Activated CD4-positive, CD25-positive, alpha-beta regulatory T cell (primary cell): ENCODE data around the gene PPM1A.

Source experiments
- DNase-seq, 4 experiments: peaks; one replicate each; lab custom pipeline; 2025; lab: John Stamatoyannopoulos, UW

Gene PPM1A

GRCh38 chr14:60226298-60226697, 22.7 kb upstream of the PPM1A start:
- DNase-seq, result no peak

DNA sequence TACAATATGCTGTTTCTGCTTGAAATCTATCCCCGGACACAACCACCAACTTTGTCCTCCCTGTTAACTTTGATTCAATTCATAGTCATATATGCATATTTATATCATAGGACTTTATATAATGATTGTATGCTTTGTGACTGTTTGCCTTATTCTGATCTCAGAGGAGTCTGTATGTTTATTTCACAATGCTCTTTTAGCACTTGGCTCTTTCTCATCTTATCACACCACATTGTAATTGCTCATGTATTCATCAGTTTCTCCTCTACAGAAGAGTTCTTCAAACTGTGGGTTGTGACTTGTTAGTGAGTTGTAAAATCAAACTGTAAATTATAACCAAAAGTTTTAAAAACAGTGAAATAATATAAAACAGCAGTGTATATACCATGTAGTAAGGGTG, 21.7 kb upstream of the PPM1A start:
- no peak for DNase-seq

- no peak for DNase-seq
Observed at GRCh38 chr14:60229614-60230013, 19.4 kb upstream of the PPM1A start.

DNA sequence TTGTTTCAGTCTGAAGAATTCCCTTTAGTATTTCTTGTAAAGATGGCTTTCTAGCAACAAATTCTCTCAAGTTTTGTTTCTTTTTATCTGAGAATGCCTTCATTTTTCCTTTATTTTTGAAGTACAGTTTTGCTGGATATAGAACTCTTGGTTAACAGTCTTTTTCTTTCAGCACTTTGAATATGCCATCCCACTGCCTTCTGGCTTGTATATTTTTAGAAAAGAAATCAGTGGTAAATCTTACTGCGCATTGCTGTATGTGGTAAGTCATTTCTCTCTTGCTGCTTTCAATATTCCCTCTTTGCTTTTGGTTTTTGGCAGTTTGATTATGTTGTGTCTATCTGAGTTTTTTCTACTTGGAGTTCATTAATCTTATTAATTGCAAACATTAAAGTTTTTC, 16.8 kb upstream of the PPM1A start:
- no peak for DNase-seq

DNA sequence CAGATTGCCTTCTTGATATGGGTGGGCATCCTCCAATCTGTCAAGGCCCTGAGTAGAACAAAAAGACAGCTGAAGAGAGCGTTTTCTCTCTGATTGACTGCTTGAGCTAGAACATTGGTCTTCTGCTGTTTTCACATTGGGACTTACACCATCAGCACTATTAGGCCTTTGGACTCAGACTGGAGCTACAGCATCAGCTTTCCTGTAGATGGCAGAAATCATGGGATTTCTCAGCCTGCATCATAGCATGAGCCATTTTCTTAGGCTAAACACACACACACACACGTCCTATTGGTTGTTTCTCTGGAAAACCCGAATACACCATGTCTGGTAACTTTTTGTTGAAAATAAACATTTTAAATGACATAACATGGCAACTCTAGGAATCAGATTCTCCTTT, 15.8 kb upstream of the PPM1A start:
- no peak for DNase-seq

DNA sequence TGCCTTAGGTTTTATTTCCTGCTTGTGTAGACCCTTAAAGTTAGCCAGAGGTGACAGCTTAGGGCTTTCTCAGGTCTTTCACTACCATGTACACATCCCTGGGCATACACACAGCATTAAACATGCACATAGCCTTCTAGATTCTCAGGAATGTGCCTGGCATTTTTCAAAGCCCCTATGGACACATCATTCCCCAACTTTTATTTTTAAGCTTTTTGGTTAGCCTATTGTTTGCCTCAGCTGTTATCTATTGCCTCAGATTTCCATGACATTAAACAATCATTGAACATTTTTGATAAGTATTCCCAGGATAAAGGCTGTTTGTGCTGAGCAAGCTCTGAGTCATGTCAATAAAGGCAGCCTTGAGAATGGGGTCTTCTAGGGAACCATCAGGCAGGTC, 15.1 kb upstream of the PPM1A start:
- no peak for DNase-seq

DNA sequence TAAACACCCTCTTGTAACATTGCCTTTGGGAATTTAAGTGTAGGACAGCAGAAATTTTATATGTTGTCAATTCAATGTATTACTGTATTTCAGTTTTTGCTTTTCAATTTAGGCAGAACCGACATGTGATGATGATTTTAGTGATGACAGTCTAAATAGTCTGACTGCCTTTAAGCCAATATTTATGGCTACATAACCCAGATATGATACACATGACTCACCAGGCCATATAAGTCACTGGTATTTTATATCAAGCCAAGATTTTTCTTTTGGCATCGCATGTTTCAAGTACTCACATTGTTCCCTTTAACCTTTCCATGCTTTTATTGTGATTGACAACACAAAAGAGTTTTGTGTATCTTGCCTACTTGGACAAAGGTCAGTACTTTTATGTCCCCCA, 13.6 kb upstream of the PPM1A start:
- DNase-seq, result no peak

DNA sequence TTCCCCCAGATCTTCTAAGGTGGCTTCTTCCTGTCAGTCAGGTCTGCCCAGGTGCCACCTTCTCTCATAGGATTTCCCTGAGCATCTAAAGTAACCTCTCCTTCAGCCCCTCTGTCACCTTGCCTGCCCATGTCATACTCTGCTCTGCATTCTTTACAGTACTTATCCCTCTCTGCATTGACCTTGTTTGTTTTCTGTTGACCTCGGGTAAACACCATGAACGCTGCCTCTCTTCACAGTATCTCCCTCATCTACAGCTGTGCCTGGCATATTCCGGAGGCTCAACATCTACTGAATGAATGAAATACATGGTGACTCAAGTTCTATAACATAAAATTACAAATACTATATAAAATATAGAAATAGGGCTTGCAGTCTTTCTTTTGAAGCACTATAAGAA, 10.1 kb upstream of the PPM1A start:
- no peak for DNase-seq

- DNase-seq, result no peak
Observed at GRCh38 chr14:60240139-60240856, 8.7 kb upstream of the PPM1A start.

- DNase-seq, result no peak
Observed at GRCh38 chr14:60241091-60241490, 7.9 kb upstream of the PPM1A start.

DNA sequence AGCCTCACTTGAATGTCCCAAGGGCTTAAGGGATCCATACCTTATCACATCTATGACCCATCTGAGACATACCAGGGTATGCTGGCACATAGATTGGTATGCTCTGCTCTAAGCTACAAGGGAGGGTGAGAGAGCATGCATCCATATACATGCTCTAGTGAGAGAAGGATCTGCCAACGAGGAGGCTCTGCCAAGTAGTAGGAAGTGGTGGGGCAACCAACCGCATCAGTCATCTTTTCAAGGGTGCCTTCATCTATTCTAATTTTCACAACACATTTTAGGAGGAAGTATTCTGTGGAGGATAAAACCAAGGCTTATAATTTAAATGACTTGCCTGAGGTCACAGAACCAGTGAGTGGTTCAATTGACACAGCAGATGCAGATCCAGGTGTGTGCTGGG, 6.6 kb upstream of the PPM1A start:
- DNase-seq, result no peak

- DNase-seq, result no peak
Observed at GRCh38 chr14:60245380-60246177, 3.4 kb upstream of the PPM1A start.

GRCh38 chr14:60247994-60248696, 876 bp upstream of the PPM1A start:
- DNase-seq, result peak; percentile 44 to 64 (median 52)

DNA sequence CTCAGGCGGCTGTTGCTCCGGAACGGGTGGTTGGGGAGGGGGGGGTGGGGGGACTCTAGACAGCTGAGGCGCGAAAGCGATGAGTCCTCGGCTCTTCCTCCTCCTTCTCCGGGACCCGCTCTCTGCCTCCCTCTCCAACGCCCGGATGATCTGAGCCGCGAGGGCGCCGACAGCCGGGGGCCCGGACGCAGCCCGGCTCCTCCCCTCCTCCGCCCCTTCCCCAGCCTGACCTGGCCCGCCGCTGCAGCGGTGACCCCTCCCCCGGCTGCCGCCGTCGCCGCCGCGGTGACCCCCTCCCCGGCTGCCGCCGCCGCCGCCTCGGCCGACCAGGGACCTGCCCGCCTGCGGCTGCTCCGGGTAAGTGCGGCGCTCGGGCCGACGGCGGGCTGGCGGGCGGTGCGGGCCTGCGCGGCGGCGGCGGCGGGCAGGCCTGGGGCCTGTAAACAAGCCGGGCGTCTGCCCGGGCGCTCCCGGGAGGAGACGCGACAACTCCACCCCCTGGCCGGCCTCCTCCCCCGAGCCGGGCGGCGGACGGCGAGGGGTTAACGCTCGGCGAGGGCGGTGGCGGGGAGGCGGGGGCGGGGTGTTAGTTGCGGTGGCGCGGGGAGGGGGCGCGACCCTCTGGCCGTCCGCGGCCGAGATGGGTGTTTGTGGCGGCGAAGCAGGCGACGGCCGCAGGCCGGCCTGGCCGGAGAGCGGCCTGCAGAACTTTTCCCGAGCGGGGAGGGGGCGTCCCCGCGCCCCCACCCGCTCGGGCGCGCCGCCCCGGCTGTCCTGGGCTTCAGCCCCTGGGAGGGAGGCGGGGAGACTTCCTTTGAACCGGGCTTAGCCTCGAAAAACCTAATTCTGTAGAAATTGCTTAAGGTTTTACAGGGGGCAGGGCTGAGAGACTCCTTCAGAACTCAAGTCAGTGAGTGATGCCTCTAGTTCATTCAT, 568 bp downstream of the PPM1A start:
- peak in 3 of 4 experiments; percentile 41 to 58 (median 44) for DNase-seq

DNA sequence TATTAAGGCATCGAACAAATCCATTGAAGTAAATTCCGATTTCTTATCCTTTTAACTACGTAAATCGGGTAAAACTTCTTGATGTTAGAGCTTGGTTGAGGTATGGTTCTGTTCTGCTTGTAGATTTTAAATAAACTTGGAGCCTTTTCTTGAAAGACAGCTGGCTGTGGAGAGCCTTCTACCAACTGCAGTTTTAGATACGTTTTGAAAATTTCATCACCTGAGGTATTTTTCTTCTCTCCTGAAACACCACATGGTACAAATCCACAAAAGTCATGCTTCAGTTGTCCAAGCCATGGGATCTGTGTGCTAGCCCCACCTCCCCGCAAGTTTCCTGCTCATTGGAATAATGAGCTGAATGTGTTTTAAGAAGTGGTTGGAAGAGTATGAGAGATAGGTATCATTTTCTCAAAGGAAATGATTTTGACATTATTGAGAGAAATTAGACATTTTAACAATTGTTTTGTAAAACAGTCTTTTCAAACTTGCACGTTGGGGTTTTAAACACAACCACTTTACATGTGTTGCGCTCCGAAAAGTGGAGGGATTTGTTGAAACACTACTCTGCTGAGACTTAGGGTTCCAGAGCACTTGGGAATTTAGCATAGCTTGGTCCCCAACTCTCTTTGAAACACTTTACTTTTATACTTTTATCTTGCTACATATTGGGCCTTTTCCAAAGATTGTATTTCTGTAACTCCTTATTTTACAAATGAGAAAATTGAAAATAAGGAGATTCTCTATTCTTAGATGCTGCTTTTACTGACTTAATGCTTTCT, 1.4 kb downstream of the PPM1A start:
- DNase-seq, result no peak

DNA sequence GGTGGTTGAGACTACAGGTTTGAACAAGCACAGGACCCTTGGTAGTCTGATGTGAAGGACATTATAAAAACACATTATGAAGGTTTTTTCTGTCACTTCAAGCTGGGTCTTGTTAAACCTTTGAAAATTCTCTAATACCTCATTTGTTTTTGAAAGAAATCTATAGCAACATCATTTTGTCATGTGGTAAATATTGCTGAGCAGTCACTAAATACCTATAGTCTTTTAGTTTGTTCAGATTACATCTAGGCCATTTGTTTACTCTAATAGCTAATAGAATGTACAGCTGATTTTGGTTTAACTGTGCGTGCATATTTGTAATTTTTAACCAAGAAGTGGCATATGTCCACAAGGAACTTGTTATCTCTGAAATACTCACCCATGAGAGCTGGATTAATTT, 2.9 kb downstream of the PPM1A start:
- DNase-seq, result no peak

GRCh38 chr14:60252630-60253029, 3.6 kb downstream of the PPM1A start:
- no peak for DNase-seq

GRCh38 chr14:60253649-60254048, 4.6 kb downstream of the PPM1A start:
- no peak for DNase-seq

GRCh38 chr14:60254176-60254575, 5.2 kb downstream of the PPM1A start:
- no peak for DNase-seq

GRCh38 chr14:60257865-60258264, 8.8 kb downstream of the PPM1A start:
- no peak for DNase-seq

DNA sequence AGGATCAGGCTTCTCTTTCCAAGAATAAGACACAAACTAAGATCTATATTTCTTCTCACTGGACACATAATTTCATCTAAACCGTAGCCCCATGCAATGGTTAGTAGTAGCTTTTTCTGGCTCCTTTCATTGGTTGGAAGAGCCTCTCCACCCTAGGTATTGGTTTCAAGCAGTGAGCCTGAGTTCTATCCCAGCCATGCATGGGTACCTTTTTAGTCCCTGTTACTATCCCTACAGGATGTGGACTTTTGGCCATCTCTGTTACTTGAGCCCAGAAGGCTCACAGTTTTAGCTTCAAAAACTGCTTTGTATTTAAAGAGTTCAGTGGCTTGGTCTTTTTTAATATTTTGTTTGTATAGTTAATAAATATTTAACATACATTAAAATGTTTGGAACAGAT, 16.1 kb downstream of the PPM1A start:
- DNase-seq, result no peak
